ENCODE results near the gene GPR15.

GPR15 gene

DNA sequence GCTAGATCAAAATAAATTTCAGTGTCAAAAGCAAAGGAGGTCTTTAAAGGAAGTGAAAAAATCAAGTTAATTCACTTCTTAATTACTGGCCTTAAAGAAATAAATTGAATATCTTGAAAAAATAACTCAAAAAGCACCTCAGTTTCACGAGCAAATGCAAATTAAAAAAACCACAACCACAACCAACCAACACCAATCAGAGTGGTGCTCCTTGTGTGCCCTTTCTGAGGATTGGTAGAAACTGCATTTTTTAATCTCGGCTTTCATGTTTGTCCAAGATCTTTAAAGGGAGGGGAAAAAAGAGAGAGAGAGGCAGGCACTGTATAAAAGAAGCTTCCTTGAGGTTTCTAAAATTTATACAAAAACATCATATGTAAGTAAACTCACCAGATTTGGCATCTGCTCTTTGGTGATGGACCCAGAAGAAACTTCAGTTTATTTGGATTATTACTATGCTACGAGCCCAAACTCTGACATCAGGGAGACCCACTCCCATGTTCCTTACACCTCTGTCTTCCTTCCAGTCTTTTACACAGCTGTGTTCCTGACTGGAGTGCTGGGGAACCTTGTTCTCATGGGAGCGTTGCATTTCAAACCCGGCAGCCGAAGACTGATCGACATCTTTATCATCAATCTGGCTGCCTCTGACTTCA, at the start of gene GPR15:
GPR15 (plus strand) TSS at position 357 of the 653 bp plus-strand sequence; CDS start at position 413, 56 bp downstream.
- no peak for DNase-seq (ENCODE audit: low read depth)

- no peak for DNase-seq (ENCODE audit: low read depth)
Measured at GRCh38 chr3:98482717-98483482, 48.9 kb upstream of the GPR15 start.

DNA sequence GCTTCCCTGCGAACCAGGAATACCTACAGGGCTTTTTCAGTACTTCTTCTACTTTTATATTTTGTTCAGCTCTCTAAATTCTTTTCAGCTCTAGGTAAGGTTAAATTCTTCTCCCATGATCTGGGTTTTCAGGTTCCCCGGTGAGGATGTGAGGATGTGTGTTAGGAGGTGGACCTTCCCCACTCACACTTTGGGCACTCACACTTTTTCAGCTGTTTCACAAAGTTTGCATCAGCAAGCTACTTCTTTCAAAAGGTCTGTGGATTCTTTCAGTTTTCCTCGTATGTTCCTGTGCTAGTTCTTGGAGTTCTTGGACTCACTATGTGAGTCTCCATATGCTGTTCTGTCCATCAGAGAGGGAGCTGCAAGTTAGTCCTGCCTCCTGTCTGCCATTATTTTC, 48.2 kb upstream of the GPR15 start:
- DNase-seq (ENCODE audit: low read depth), result no peak

GRCh38 chr3:98497381-98497780, 34.4 kb upstream of the GPR15 start, which contains the start of gene OR5K2:
TSS of gene OR5K2 (plus strand) at chr3:98497681. CDS start at chr3:98497681, 0 bp downstream.
- no peak for DNase-seq (ENCODE audit: low read depth)

GRCh38 chr3:98500019-98500418, 31.8 kb upstream of the GPR15 start:
- no peak for DNase-seq (ENCODE audit: low read depth)

DNA sequence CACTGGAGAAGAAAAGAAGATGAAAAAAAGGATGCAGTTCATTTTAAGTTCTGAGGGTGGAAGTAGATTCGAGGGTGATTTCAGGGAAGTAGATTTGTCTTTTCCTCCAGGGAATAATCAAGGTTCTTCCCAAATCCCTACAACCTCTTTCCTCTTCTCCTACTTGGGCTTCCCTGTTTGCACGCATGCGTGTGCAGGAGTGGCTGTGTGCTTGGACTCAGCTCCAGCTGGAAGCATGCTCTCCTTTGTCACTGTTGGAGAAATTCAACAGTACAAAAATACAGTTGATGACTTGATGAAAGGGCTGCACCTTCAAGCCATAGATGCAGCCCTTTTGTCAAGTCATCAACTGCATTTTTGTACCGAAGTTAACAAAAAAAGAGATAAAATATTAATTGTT, 30.5 kb upstream of the GPR15 start:
- DNase-seq (ENCODE audit: low read depth), result no peak

- DNase-seq (ENCODE audit: low read depth), result no peak
Measured at GRCh38 chr3:98501863-98502576, 29.8 kb upstream of the GPR15 start.

- peak; percentile 31 for DNase-seq (ENCODE audit: low read depth)
Measured at GRCh38 chr3:98504539-98504938, 27.2 kb upstream of the GPR15 start.

DNA sequence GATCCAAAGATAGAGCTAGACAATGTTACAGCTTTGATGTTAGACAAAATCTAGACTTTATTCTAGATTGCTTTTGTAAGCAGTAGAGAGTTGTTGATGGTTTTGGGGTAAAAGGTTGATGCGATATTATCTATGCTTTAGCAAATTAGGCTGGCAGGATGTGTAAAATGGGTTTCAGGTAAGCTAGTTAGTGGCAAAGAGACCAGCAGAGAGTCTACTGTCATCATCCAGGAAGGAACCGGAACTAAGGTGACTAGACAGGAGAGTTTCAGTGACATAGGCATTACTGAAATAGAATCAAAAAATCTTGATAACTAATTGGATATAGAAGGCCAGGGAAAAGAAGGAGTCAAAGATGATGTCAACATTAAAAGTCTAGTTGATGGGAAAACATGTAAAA, 23.2 kb upstream of the GPR15 start:
- DNase-seq (ENCODE audit: low read depth), result no peak

DNA sequence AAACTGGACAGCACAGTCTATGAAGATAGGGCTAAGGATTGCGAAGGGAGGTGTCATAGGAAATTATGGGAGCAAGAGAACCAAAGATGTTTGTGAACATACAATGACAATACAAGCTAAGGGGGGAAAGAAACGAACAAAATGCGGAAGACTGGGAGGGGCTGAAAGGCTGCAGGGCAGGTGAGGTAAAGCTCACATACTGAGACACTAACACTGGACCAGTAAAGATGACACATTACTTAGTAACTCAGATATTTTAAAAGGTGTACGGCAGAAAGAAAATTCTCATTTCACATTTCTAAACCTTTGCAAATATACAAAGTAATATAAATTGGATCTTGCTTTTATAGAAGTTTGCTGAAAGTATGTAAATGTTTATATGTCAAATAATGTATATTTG, 19.2 kb upstream of the GPR15 start:
- DNase-seq (ENCODE audit: low read depth), result no peak

DNA sequence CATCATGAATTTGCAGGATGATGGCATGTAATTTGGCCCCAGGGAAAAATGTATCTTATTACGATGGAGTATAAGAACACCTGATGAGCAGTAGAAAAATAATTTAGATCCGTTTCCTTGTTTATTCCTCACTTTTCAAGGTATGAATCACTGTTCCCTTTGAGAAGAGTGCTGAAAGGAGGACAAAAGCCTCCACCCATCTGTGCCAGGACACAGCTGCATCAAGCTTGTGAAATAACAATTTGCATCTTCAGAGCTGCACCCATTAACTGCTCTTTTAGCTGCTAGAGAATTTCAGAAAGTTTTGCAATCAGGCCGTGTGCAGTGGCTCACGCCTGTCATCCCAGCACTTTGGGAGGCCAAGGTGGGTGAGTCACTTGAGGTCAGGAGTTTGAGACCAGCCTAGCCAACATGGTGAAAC, 18.7 kb upstream of the GPR15 start:
- DNase-seq (ENCODE audit: low read depth), result no peak

DNA sequence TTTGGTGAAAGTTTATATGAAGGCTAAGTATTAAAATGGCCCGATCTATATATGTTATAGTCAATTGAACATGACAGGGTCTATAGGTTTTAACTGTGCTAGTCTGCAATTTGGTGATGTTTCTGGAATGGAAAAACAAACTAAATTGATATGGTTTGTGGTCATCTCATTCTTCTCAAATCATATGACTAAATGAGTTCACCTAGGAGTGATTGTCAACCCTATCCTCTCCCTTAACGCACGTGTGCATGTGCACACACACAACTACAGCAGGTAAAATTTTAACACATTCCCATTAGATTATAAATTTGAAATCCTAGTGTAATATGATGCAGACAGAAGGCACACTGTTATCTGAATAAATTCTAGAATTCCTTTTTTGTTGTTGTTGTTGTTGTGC, 18.0 kb upstream of the GPR15 start:
- no peak for DNase-seq (ENCODE audit: low read depth)

DNA sequence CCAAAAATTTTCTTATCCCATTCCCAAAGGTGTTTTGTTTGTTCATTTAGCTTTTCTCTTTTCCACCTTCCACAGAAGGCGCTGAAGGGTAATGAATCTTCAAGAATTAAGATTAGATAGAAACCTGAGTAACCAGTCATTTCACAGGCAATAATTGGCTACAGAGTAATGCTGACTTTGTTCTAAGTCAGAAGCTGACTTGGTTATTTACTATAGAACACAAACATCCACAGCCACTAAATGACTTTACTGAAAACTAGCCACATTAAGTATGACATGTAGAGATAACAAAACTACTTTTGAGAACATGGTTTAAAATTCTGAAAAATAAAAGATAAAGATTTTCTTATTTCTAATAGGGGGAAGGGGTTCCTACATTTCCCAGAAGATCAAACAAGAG, 16.8 kb upstream of the GPR15 start:
- no peak for DNase-seq (ENCODE audit: low read depth)

DNA sequence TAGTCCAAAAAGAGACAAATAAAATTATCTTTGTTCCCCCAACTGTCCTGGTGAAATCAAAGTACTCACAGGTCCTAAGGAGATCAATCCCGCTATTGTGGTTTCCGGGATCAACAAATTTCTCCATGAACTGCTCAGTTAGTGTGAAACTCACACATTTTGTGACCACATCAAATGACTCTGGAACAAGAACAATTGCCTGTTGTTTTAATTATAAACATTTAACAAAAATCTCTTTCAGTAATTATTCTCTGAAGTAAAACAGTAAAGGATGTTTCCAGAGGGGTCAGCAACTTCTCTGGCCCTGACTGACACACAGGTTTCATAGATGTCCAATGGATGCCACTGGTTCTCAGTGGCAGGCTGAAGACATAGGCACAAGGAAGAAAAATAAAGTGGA, 13.0 kb upstream of the GPR15 start:
- DNase-seq (ENCODE audit: low read depth), result no peak

GRCh38 chr3:98519351-98519750, 12.4 kb upstream of the GPR15 start:
- DNase-seq (ENCODE audit: low read depth), result no peak

DNA sequence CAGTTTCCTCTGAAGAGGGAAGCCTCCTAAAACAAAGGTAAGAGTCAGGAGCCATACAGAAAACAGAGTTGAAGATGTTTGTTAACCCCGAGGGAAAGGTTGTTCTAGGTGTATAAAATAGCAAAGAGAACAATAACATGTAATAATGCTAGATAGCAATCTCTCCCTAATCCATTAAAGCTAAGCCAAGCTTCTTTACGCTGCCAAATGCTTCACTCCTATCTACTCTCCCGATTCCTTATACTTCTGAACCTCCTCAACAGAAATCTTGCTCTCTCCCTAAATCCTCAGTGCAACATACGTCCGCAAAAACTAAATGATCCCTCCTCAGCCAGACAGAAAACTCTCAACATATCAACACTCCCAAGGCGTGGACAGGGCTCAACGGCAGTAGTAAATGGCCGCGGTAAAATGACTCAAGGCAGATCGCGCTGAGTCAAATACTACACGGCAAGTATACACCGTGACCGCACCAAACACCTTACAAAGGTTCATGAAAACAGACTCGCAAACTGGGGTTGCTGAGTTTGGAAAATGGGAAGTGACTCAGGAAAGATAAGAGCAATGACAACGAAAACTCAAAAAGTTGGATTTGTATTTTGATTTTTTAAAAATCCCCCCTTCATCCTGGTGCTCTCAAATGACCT, 9.8 kb upstream of the GPR15 start:
- peak; percentile 64 for DNase-seq (ENCODE audit: low read depth)

- peak; percentile 90 for DNase-seq (ENCODE audit: low read depth)
Measured at GRCh38 chr3:98522544-98523281, 9.1 kb upstream of the GPR15 start, which contains the start of gene CLDND1. TSS of gene CLDND1 (minus strand) at chr3:98522902. CDS start at chr3:98521424, 1,478 bp downstream.

DNA sequence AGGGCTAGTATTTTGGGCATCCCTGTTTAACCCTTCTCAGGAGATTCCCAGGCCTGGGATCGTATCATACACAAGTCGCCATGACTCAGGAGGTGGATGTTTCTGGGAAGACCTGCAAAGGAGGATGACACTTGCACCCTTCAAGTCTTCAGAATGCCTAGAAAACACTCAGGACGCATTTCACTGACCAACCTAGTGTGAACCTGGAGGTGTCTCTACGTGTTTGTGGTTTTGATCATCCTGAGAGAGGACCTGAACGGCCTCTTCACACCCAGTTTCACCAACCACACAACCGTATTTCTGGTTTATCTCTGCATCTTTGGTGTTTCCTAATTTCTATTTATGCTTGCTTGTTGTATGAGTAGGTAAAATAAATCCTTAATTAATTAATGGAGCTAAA, 6.3 kb upstream of the GPR15 start:
- no peak for DNase-seq (ENCODE audit: low read depth)

- no peak for DNase-seq (ENCODE audit: low read depth)
Measured at GRCh38 chr3:98528474-98529346, 3.1 kb upstream of the GPR15 start.

- DNase-seq (ENCODE audit: low read depth), result no peak
Measured at GRCh38 chr3:98529856-98530459, 1.8 kb upstream of the GPR15 start.

All from HS-27A (cell line).